ENCODE data around the gene LRIF1. TPM values are rescaled to one million over a fixed set of nuclear protein-coding genes. Genes with fewer than 3 reads are reported as not detected.
A peak's percentile ranks its signal among the peaks of the same experiment; 100 is the strongest.

Gene LRIF1
- total RNA-seq, 4 donors from 2014 or later, result 0.20 to 10.1 (median 7.6) TPM

GRCh38 chr1:110979154-110979553 lies 15.4 kb upstream of the LRIF1 start:
- intact Hi-C loops (cut with DNase I; ENCODE audit: low total_unique reads) (no loop called here), in situ Hi-C loops (cut with MboI; ENCODE audit: low pct_ligation_motif_present in 1 of 4, low pct_unique_long_range_greater_than_20kb in 1 of 4, low sequenced_read_pairs in 3 of 4) (no loop called here)
- no peak overlapping the region for H3K4me3 ChIP-seq
- no peaks in the 10 kb centered on the region for H3K4me1 ChIP-seq
- TF ChIP-seq EP300 (IDR thresholded peaks at IDR 0.05; ENCODE audit: low read depth), result no peak
- no peaks in the 10 kb centered on the region for H3K36me3 ChIP-seq
- H3K27ac ChIP-seq, result no peak overlapping the region
- peaks cover 17% of the 10 kb centered on the region for H3K27me3 ChIP-seq
- peaks cover 5 to 9% of the 10 kb centered on the region in 2 donors for H3K9me3 ChIP-seq
- no peak for DNase-seq
- WGBS, 2 donors (ENCODE audit: low coverage in 1 of 2), result 86 to 93% methylated on average over 2 of the region's 2 CpGs

GRCh38 chr1:110976089-110976488 lies 12.4 kb upstream of the LRIF1 start:
- intact Hi-C loops (cut with DNase I; ENCODE audit: low total_unique reads) (no loop called here), in situ Hi-C loops (cut with MboI; ENCODE audit: low pct_ligation_motif_present in 1 of 4, low pct_unique_long_range_greater_than_20kb in 1 of 4, low sequenced_read_pairs in 3 of 4) (no loop called here)
- H3K4me1 ChIP-seq, result no peaks in the 10 kb centered on the region
- H3K27me3 ChIP-seq, result peaks cover 30% of the 10 kb centered on the region
- H3K9me3 ChIP-seq, result peaks cover 5 to 9% of the 10 kb centered on the region in 2 donors
- no peak overlapping the region for H3K27ac ChIP-seq
- H3K36me3 ChIP-seq, result no peaks in the 10 kb centered on the region
- DNase-seq, result no peak
- 94% methylated on average over 2 to 3 of the region's 3 CpGs for WGBS, 2 donors (ENCODE audit: low coverage in 1 of 2)
- no peak overlapping the region for H3K4me3 ChIP-seq
- TF ChIP-seq CTCF (IDR thresholded peaks at IDR 0.05) (no peak), EP300 (IDR thresholded peaks at IDR 0.05; ENCODE audit: low read depth) (no peak), POLR2A (IDR thresholded peaks at IDR 0.05) (no peak), POLR2AphosphoS5 (IDR thresholded peaks at IDR 0.05) (no peak)

GRCh38 chr1:110975265-110975664 lies 11.5 kb upstream of the LRIF1 start:
- intact Hi-C loops (cut with DNase I; ENCODE audit: low total_unique reads) (no loop called here), in situ Hi-C loops (cut with MboI; ENCODE audit: low pct_ligation_motif_present in 1 of 4, low pct_unique_long_range_greater_than_20kb in 1 of 4, low sequenced_read_pairs in 3 of 4) (no loop called here)
- TF ChIP-seq POLR2A (IDR thresholded peaks at IDR 0.05), result no peak
- peaks cover 38% of the 10 kb centered on the region for H3K27me3 ChIP-seq
- H3K4me1 ChIP-seq, result no peaks in the 10 kb centered on the region
- H3K36me3 ChIP-seq, result no peaks in the 10 kb centered on the region
- DNase-seq, result no peak
- 40 to 46% methylated on average over 1 of the region's 1 CpG for WGBS, 2 donors (ENCODE audit: low coverage in 1 of 2)
- no peak overlapping the region for H3K27ac ChIP-seq
- no peak overlapping the region for H3K4me3 ChIP-seq
- H3K9me3 ChIP-seq, result peaks cover 5 to 9% of the 10 kb centered on the region in 2 donors

- in situ Hi-C loops (cut with MboI; ENCODE audit: low pct_ligation_motif_present in 1 of 4, low pct_unique_long_range_greater_than_20kb in 1 of 4, low sequenced_read_pairs in 3 of 4) (no loop called here), intact Hi-C loops (cut with DNase I; ENCODE audit: low total_unique reads) (loop anchor here (5.0 kb wide), 1 partner anchor 165 kb away; no protein-coding TSS in a partner anchor)
- 71 to 80% methylated on average over 1 of the region's 1 CpG for WGBS, 2 donors (ENCODE audit: low coverage in 1 of 2)
Measured at GRCh38 chr1:110967256-110967655, 3.5 kb upstream of the LRIF1 start.

GRCh38 chr1:110964455-110964903 lies 757 bp upstream of the LRIF1 start:
- H3K27me3 ChIP-seq, result peaks cover 30% of the 10 kb centered on the region
- peak overlapping the region; percentile 92 to 95 (median 93) for H3K27ac ChIP-seq
- no peak for DNase-seq
- peaks cover 19 to 23% of the 10 kb centered on the region in 2 donors for H3K9me3 ChIP-seq
- peaks cover 0 to 17% (median 3%) of the 10 kb centered on the region in 4 donors for H3K4me1 ChIP-seq
- TF ChIP-seq POLR2AphosphoS5 (IDR thresholded peaks at IDR 0.05) (no peak), CTCF (IDR thresholded peaks at IDR 0.05) (no peak), POLR2A (IDR thresholded peaks at IDR 0.05) (no peak), EP300 (IDR thresholded peaks at IDR 0.05; ENCODE audit: low read depth) (no peak)
- peaks cover 0 to 4% (median under 1%) of the 10 kb centered on the region in 4 donors for H3K36me3 ChIP-seq
- in situ Hi-C loops (cut with MboI; ENCODE audit: low pct_ligation_motif_present in 1 of 4, low pct_unique_long_range_greater_than_20kb in 1 of 4, low sequenced_read_pairs in 3 of 4) (no loop called here), intact Hi-C loops (cut with DNase I; ENCODE audit: low total_unique reads) (no loop called here)
- 63 to 71% methylated on average over 6 of the region's 6 CpGs for WGBS, 2 donors (ENCODE audit: low coverage in 1 of 2)
- peak overlapping the region; percentile 25 to 65 (median 60) for H3K4me3 ChIP-seq

More at GRCh38 chr1:110967256-110967655, 3.5 kb upstream of the LRIF1 start:
- Histone ChIP-seq H3K4me1 (peaks cover 0 to 14% (median 3%) of the 10 kb centered on the region in 4 donors), H3K27me3 (peaks cover 53% of the 10 kb centered on the region), H3K36me3 (peaks cover 0 to 2% (median under 1%) of the 10 kb centered on the region in 4 donors), H3K27ac (no peak overlapping the region), H3K9me3 (peaks cover 19 to 20% of the 10 kb centered on the region in 2 donors), H3K4me3 (no peak overlapping the region)
- no peak for DNase-seq
- TF ChIP-seq EP300 (IDR thresholded peaks at IDR 0.05; ENCODE audit: low read depth), result no peak
- no peak for TF ChIP-seq POLR2AphosphoS5 (IDR thresholded peaks at IDR 0.05)
- no peak for TF ChIP-seq POLR2A (IDR thresholded peaks at IDR 0.05)
- TF ChIP-seq CTCF (IDR thresholded peaks at IDR 0.05), result no peak

Measured in transverse colon (tissue), 4 donors.